Epithelial cell of esophagus (primary cell): ENCODE measurements around the gene MICAL3.

ENCODE experiments used
- DNase-seq: peaks from one replicate; pipeline ENCODE4 v3.0.0; 2010; ENCODE audit warnings: low read depth
- H3K4me3 ChIP-seq: 2 replicates; pipeline ENCODE4 v1.5.1; 2011; ENCODE audit warnings: mild to moderate bottlenecking, low read length, control low read depth
- TF ChIP-seq, protein P1 (sequence below): IDR thresholded peaks from 2 replicates; pipeline ENCODE4 v1.5.1; 2011; ENCODE audit warnings: low read depth, mild to moderate bottlenecking, low read length, control low read depth, inconsistent platforms; ENCODE audit not compliant: insufficient read depth; ENCODE audit errors: missing control alignments

The MICAL3 gene

DNA sequence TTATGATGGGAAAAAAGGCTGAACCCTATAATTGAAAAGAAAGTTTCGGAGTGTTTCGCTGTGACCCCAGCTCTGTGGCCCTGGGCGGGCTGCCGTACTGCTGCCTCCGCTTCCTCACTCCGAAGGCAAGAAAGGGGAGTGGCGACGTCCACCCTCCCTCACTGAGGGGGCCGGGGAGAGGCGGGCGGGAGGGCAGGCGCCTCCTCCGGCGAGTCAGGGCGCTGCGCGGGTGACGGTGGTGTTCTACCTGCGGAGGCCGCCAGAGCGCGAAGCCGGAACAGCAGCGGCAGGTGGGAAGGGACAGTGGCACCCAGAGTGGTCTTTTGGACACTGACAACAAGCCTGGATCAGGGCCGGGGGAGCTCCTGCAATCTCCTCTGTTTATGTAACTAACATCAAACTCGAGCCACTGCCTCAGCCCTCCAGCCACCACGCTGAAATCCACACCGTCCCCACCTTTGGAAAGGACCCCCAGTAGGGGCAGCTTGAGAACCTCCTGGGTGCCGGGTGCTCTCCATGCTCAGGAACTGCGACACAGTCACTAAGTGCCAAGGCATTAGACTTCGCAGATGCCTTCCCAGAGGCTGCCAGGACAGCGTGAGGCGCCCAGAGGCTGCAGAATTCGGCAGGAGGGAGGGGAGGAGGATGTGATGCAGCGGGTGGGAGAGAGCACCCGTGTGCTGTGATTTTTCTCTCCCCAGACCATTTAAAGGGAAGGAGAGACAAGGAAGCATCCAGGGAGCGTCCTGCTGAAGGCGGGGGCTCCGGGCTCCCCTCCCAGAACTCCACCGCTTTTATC, 275.6 kb downstream of the MICAL3 start:
- DNase-seq, result no peak
- H3K4me3 ChIP-seq, result no peak overlapping the region
- TF ChIP-seq, protein P1, sequence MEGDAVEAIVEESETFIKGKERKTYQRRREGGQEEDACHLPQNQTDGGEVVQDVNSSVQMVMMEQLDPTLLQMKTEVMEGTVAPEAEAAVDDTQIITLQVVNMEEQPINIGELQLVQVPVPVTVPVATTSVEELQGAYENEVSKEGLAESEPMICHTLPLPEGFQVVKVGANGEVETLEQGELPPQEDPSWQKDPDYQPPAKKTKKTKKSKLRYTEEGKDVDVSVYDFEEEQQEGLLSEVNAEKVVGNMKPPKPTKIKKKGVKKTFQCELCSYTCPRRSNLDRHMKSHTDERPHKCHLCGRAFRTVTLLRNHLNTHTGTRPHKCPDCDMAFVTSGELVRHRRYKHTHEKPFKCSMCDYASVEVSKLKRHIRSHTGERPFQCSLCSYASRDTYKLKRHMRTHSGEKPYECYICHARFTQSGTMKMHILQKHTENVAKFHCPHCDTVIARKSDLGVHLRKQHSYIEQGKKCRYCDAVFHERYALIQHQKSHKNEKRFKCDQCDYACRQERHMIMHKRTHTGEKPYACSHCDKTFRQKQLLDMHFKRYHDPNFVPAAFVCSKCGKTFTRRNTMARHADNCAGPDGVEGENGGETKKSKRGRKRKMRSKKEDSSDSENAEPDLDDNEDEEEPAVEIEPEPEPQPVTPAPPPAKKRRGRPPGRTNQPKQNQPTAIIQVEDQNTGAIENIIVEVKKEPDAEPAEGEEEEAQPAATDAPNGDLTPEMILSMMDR, result no peak

DNA sequence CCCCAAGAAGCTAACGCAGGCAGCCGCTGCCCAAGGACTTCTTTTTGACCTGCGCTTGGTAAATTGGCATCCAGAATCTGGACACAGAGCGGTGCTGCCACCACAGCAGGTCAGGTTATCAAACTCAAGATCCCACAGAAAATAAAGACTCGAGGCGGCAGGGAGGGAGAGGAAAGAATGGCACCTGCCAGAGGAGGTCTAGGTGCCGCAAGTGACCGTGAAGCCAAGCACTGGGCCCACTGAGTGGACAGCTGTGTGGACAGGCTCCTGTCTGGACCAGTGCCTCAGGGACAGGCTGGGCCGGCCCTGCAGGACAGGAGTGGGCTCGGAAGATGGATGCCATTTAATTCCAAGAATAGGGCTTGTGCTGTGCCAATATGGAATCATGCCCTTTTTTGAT, 277.4 kb downstream of the MICAL3 start:
- TF ChIP-seq, protein P1, result no peak

DNA sequence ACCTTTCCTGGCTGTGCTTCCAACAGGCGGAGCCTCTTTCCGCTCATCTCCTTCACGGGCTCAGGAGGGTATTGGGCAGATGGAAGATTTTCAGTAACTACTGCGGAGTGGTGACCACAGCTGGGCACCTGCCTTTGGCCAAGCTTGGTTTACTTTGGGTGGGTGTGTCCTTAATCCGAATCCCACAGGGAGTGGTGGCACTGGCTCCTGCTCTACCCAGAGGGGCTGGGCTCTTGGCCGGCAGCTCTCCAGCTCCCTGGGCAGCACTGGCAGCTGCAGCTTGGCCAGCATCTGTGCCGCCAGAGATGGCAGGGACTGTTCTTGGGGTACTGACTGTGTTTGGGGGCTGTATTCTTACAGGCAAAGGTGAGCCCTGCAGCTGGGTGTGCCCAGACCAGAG, 279.9 kb downstream of the MICAL3 start:
- H3K4me3 ChIP-seq, result no peak overlapping the region
- DNase-seq, result no peak
- TF ChIP-seq, protein P1, result no peak

More for the DNA sequence above, 277.4 kb downstream of the MICAL3 start:
- no peak overlapping the region for H3K4me3 ChIP-seq
- DNase-seq, result no peak

DNA sequence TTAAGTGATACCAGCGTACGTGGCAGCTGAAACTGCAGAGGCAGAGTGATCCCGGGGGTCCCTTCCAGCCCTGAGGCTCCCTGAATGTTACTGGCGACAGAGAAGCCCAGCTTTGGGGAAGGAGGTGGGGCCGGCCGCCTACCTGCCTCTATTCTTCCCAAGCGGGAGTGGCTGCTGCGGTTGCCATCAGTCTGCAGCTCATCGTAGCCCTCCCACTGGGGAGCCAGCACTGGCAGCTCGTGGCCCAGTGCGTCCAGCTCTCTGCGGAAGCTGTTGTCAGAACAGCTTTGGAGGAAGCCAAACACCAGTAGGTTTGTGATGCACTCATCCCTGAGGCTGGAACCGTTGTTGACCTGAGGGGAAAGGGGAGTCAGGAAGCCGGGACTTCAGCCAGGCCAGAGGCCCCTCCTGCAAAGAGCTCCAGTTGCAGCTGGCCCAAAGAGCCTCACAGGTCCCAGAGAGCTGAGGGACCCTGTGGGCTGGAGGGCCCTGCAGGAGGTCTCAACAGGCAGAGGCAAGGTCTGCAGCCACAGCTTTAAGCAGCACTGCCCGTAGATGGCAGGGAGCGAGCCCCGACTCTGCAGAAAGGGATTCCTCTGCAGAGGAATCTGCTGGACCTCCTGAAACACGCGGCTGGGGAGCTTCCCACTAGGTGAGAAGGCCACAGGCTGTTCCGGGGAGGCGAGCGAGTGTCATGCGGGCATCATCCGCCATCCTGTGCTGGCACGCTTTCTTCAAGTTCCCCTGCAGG, 280.5 kb downstream of the MICAL3 start:
- no peak overlapping the region for H3K4me3 ChIP-seq
- TF ChIP-seq, protein P1, result no peak
- peak; percentile 29 for DNase-seq

DNA sequence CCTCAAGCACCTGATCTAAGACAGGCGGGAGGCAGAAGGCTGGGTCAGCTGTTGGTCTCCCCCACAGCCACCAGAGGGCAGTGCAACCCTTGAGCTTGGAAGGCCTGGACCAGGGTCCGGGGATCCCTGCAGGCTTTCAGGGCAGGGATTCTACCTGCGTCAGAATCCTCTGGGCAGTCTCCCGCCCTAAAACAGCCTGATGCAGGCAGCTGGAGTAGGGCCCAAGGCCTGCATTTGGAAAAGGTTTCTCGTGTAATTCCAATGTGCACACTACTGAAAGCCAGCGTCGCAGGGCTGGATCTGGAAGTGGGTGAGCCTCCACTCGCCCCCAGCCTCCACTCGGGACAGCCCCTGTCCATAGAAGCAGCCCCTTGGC, 281.8 kb downstream of the MICAL3 start:
- TF ChIP-seq, protein P1, result peak; percentile 82
- H3K4me3 ChIP-seq, result no peak overlapping the region
- DNase-seq, result peak; percentile 72

DNA sequence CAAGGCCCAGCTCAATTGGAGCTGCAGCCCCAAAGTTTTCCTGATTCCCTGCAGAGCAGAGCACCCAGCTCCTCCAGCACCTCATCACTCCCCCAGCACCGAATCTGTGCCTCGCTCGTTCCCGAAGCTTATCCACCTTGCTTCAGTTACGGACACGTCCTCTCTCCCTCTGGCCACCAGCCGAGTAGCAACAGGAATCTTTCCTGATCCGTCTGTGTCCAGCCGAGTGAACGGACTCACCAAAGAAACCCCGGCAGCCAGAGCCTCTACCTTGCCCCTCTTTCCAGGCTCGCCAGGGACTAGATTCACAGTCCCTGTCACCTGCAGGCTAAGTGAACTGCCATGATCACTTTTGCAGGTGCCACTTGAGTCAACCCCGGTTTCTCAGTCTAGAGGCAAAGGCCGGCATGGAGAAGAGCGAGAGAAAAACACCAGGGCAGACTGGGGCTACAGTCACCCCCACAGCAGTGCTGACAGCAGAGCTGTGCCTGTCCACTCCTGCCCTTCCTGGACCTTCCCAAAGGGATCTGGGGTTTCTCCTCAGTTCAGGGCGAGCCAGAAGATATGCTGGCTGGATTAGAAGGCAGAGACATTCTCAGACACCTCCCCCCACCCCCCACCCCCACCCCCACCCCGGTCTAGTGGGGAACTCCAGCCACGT, 282.4 kb downstream of the MICAL3 start:
- H3K4me3 ChIP-seq, result no peak overlapping the region
- TF ChIP-seq, protein P1, result no peak
- DNase-seq, result no peak
